SH-SY5Y (cell line): Measurements from ENCODE around the gene COL1A1.

Experiments
- GATA2 ChIP-seq: IDR thresholded peaks from 2 replicates; pipeline ENCODE4 v1.6.1; 2011; ENCODE audit warnings: mild to moderate bottlenecking, low read depth, low read length
- GATA3 ChIP-seq: IDR thresholded peaks from 2 replicates; pipeline ENCODE4 v1.6.1; 2011; ENCODE audit warnings: low read depth, mild to moderate bottlenecking, low read length, moderate library complexity

COL1A1 gene

DNA sequence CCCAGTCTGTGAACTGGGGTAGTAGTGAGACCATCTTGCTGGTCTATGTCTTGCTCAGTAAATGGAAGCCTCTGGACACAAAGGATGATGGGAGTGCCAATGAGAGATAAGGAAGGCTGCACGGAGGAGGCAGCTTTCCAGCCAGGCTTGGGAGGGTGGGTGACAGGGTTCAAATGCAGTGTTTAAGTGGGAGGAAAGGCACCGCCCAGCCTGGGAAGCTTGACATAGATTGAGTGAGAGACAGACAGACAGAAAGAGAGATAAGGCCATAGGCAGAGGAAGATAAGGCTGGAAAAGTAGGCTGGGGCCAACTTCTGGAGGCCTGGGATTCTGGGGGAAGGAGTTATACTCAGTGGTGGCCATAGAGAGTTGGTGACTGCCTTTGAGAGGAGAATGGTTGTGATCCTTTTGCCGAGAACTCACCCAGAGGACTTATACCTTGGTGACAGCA, 7.2 kb upstream of the COL1A1 start:
- TF ChIP-seq GATA3 (no peak), GATA2 (peak; percentile 35; the same call in 1 of the 2 replicates)

GRCh38 chr17:50207792-50208567, 6.5 kb upstream of the COL1A1 start:
- TF ChIP-seq GATA2 (no peak), GATA3 (no peak)

GRCh38 chr17:50207315-50207714, 5.9 kb upstream of the COL1A1 start:
- TF ChIP-seq GATA3: no peak
- TF ChIP-seq GATA2: no peak

GRCh38 chr17:50206604-50207293, 5.3 kb upstream of the COL1A1 start:
- TF ChIP-seq GATA2: no peak
- no peak for TF ChIP-seq GATA3

GRCh38 chr17:50205963-50206505, 4.6 kb upstream of the COL1A1 start:
- no peak for TF ChIP-seq GATA3
- TF ChIP-seq GATA2: no peak

GRCh38 chr17:50205111-50205962, 3.9 kb upstream of the COL1A1 start:
- no peak for TF ChIP-seq GATA2
- no peak for TF ChIP-seq GATA3

DNA sequence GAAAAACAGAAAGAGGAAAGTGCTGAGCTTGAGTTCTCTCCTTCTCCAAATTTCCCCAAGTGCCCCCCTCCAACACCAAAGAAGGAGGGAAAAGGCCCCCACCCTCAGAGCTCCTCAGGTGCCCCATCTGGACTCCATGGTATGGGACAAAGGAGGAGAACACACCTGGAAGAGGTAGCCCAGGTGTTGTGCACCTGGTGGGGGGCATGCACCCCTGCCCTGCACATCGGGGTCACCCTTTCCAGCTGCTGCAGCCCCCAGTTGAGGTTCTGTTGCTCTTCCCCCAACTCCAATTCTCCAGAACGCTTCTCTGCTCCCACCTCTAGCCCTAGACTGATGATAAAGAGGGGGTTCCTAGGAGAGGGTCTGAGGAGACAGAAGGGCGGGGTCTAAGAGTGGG, 3.0 kb upstream of the COL1A1 start:
- TF ChIP-seq GATA2 (no peak), GATA3 (no peak)

- TF ChIP-seq GATA3: no peak
- TF ChIP-seq GATA2: no peak
Observed at GRCh38 chr17:50203604-50204345, 2.3 kb upstream of the COL1A1 start.

DNA sequence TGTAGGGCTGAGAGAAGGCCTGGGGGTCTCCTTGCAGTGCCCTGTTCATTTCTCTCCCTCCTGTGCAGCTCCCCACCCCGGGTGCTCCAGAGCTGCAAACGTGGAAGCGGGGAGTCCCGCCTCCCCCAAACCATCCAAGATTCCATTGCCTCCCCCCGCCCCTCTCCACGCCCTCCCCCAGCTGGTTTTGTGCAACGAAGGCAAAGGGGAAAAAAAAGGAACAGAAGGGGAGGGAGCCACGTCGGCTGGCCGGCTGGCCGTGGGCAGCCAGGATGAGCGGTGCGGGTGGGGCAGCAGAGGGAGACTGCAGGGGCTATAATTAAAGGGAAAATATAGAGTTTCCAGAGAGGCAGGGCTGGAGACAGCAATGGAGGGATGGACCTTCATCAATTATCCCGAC, 1.7 kb upstream of the COL1A1 start:
- no peak for TF ChIP-seq GATA2
- TF ChIP-seq GATA3: no peak

DNA sequence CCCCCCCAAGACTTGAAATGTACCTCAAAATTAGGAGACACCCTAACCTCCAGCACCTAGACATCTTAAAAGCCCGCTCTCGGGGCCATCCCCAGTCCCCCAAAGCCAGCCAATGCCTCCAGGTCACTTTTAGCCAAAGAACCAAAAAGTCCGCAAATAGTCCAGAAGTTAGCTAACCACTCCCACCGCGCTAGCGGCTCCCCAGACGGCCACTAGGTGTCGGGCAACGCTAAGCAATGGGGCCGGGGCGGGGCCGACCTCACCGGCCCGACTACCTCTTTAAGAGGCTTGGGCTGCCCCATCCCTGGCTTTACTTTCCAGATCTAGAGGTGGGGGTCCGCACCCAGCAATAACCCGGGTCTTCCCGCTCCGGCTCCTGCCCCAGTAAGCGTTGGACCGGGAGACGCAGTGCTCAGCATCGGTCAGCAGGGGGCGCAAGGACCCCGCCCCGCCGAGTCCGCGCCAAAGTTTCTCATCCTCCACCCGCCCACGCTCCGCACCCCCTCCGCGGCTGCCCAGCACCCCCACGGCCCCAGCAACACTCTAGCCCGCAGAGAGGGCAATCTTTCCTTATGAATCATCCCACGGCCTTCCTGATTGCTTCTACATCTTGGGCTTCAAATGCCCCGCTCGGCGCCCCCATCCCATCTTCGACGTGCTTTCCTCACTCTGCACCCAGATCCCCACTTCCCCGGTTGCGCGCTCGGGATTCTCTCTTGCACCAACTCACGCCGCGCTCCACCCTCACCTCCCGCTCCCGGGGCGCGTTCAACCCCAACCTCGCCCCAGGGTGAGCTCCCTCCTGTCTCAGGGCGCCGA, 765 bp downstream of the COL1A1 start:
- TF ChIP-seq GATA3 (no peak), GATA2 (no peak)

GRCh38 chr17:50199803-50200456, 1.5 kb downstream of the COL1A1 start:
- no peak for TF ChIP-seq GATA2
- TF ChIP-seq GATA3: no peak

GRCh38 chr17:50199211-50199802, 2.1 kb downstream of the COL1A1 start:
- no peak for TF ChIP-seq GATA3
- no peak for TF ChIP-seq GATA2

DNA sequence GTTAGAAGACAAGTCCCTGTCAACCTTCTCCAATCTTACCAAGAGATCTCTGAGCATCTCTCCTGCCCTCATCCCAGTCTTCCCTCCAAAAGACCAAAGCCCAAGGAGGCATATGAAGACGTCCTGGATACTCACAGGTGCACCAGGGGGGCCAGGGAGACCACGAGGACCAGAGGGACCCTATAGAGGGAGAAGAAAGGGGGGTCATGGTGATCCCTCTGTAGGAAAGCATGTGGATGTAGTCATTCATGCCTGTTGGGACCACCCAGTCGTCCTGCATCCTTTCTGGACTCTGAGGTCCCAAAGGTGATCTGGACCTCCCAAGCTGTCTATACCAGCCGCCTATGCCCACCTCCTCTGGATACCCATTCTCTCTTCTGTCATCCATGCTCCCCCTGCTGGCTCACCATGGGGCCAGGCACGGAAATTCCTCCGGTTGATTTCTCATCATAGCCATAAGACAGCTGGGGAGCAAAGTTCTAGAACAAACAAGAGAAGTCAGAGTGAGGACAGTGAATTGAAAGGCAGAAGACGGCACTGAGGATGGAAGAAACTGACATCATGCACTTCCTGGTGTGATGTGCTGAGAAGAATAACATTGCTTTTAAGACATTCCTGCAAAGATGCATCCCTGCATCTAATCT, 3.3 kb downstream of the COL1A1 start:
- TF ChIP-seq GATA3 (no peak), GATA2 (0 out of 2 replicates have a peak, but pooled peaks have one; percentile 20)
